K562 (cell line): ENCODE results near the gene ATXN7. TPM values are rescaled to one million over a fixed set of nuclear protein-coding genes. Genes with fewer than 3 reads are reported as not detected.
A peak's percentile ranks its signal among the peaks of the same experiment; 100 is the strongest.

Experiments
- ATAC-seq: fragments of 200-7000 bp; cut with Tn5 transposase; 3 replicates; pipeline ENCODE4 v1.9.1; 2020; ENCODE audit warnings: moderate library complexity
- BruUV-seq: library from RNA; stranded (reverse); fragments of 400-500 nt; replicated peaks from 2 replicates; lab custom pipeline; 2021; lab: Mats Ljungman, UMichigan
- CTCF ChIA-PET: fragments of 300-600 bp; formaldehyde crosslinking; extraction: SDS; loops from one replicate; lab custom pipeline; 2021; ENCODE audit warnings: low intra/inter-chr PET ratio; lab: Yijun Ruan, JAX
- POLR2A ChIA-PET: fragments of 300-600, 350-650 bp; sonication (Branson Sonifier 250); formaldehyde crosslinking; extraction: SDS; loops from one replicate; lab custom pipeline; 2021; ENCODE audit warnings: antibody characterized with exemption, inconsistent platforms; lab: Yijun Ruan, JAX
- DNase-seq, 4 experiments: peaks; one replicate each; pipeline versions ENCODE4 v3.0.0 to v3.0.0-alpha.2; 2011 to 2018; ENCODE audit warnings: low spot score in 3 of 4, mixed read lengths in 3 of 4; ENCODE audit errors: extremely low read depth in 1 of 4
- FAIRE-seq: peaks from 2 replicates; lab custom pipeline; 2011; peaks lifted over from hg19 to GRCh38; lab: Jason Lieb, UNC
- H2AFZ ChIP-seq: 2 replicates; pipeline ENCODE4 v1.6.0; 2011; ENCODE audit warnings: low read depth, low read length, control low read depth, inconsistent platforms
- H3K27ac ChIP-seq: fragments of 200-600 bp; 3 replicates; pipeline ENCODE4 v1.8.0; 2011; ENCODE audit warnings: low read depth, mild to moderate bottlenecking, control low read depth, inconsistent platforms, low read length, moderate library complexity, mixed read lengths; ENCODE audit errors: extremely low read depth
- H3K27me3 ChIP-seq, 2 experiments: fragments of 300-600 bp in 1 of 2; 2 replicates in 1 of 2; 3 replicates in 1 of 2; pipeline versions ENCODE4 v1.6.0 to v1.8.0; 2011; ENCODE audit warnings: inconsistent platforms in 2 of 2, low read length in 2 of 2, mild to moderate bottlenecking in 1 of 2, mixed read lengths in 1 of 2, moderate library complexity in 1 of 2; ENCODE audit not compliant: control insufficient read depth in 2 of 2, insufficient read depth in 2 of 2
- H3K36me3 ChIP-seq: fragments of 300-600 bp; 3 replicates; pipeline ENCODE4 v1.8.0; 2011; ENCODE audit warnings: mild to moderate bottlenecking, low read length, inconsistent platforms; ENCODE audit not compliant: control insufficient read depth, insufficient read depth
- H3K4me1 ChIP-seq, 2 experiments: fragments of 200-600 bp in 1 of 2; replicated peaks in 1 of 2; 2 replicates in 1 of 2; 3 replicates in 1 of 2; pipeline versions ENCODE4 v1.5.1 to v1.8.0; 2011; ENCODE audit warnings: inconsistent platforms in 2 of 2, low read length in 2 of 2, mild to moderate bottlenecking in 1 of 2, mixed read lengths in 1 of 2, moderate library complexity in 1 of 2; ENCODE audit not compliant: control insufficient read depth in 2 of 2, insufficient read depth in 2 of 2
- H3K4me2 ChIP-seq: 2 replicates; pipeline ENCODE4 v1.6.1; 2011; ENCODE audit warnings: low read length, control low read depth, inconsistent platforms, mixed read lengths; ENCODE audit not compliant: insufficient read depth
- H3K4me3 ChIP-seq: fragments of 200-600 bp; sonication (generic), shearing (Covaris generic); 2 replicates; pipeline ENCODE4 v1.5.1; 2016; ENCODE audit warnings: control low read depth, inconsistent platforms
- H3K79me2 ChIP-seq: fragments of 200-600 bp; 3 replicates; pipeline ENCODE4 v1.8.0; 2011; ENCODE audit warnings: low read length, inconsistent platforms; ENCODE audit not compliant: control insufficient read depth, insufficient read depth
- H3K9ac ChIP-seq, 2 experiments: 2 replicates each; pipeline versions ENCODE4 v1.6.0 to v1.6.1; 2011; ENCODE audit warnings: low read depth in 2 of 2, low read length in 2 of 2, control low read depth in 1 of 2, inconsistent platforms in 1 of 2, mild to moderate bottlenecking in 1 of 2, mixed read lengths in 1 of 2; ENCODE audit not compliant: insufficient read depth in 1 of 2
- H3K9me1 ChIP-seq: one replicate; pipeline ENCODE4 v1.6.0; 2011; ENCODE audit warnings: inconsistent platforms, mild to moderate bottlenecking, low read length, moderate library complexity; ENCODE audit not compliant: control insufficient read depth, insufficient read depth
- H3K9me3 ChIP-seq: replicated peaks from 2 replicates; pipeline ENCODE4 v1.5.1; 2011; ENCODE audit warnings: low read depth, low read length, inconsistent platforms; ENCODE audit not compliant: control insufficient read depth, insufficient read depth
- H4K20me1 ChIP-seq: replicated peaks from 2 replicates; pipeline ENCODE4 v1.6.1; 2011; ENCODE audit warnings: low read length, inconsistent platforms, mixed read lengths; ENCODE audit not compliant: control insufficient read depth, insufficient read depth
- KAT2B ChIP-seq: IDR thresholded peaks from one replicate; pipeline ENCODE4 v1.6.1; 2012; ENCODE audit warnings: low read depth, mild to moderate bottlenecking, control low read depth, inconsistent platforms, low read length, moderate library complexity
- WGBS: fragments of 100-300 bp; shearing (Covaris generic); methylation state at CpG from one replicate; pipeline ENCODE4 v1.1.6; 2016; ENCODE audit warnings: low coverage, mixed read lengths; ENCODE audit not compliant: insufficient coverage; ENCODE audit errors: missing lambda C conversion rate; 5-methylcytosine and 5-hydroxymethylcytosine counted together
- in situ Hi-C: fragments of 300-500 bp; cut with MboI; formaldehyde crosslinking; loops from 4 replicates; pipeline ENCODE4 v1.15.0; 2018; ENCODE audit warnings: inconsistent platforms, mixed read lengths
- intact Hi-C: fragments of 100-400 bp; cut with micrococcal nuclease; formaldehyde crosslinking; loops from 2 replicates; pipeline ENCODE4 v1.14.2; 2022
- polyA plus RNA-seq, 8 experiments: library from polyadenylated mRNA; depleted of rRNA in 4 of 8; stranded (reverse) in 5 of 8; unstranded in 3 of 8; fragments of >200 nt; fragmentation: Nextera tagmentation in 2 of 8; fragmentation: Illumina TruSeq in 1 of 8; extraction: Ambion mirVana in 2 of 8; extraction: Trizol in 1 of 8; gene quantifications; 2 replicates each; pipeline versions ENCODE4 v1.2.1 to v1.2.3, GENCODE V29; 2011 to 2014; ENCODE audit warnings: inconsistent platforms in 1 of 8, missing spikeins in 1 of 8
- total RNA-seq, 7 experiments: library from RNA; depleted of rRNA in 6 of 7; stranded (reverse); fragments of >200 nt in 6 of 7; fragmentation: Illumina TruSeq in 2 of 7; extraction: Trizol in 2 of 7; gene quantifications; 2 replicates each; pipeline versions ENCODE4 v1.2.1 to v1.2.3, GENCODE V29; 2011 to 2021; ENCODE audit warnings: low replicate concordance in 1 of 7
- TF ChIP-seq, protein P1 (sequence below), 3 experiments: fragments of 200-800 bp in 1 of 3; fragments of 250-450 bp in 1 of 3; fragments of 450-650 bp in 1 of 3; sonication (Bioruptor Pico) in 1 of 3; sonication (Bioruptor generic) in 1 of 3; formaldehyde crosslinking in 1 of 3; IDR thresholded peaks; 2 replicates each; pipeline versions ENCODE4 v1.6.1 to v1.8.0; 2016 to 2022; ENCODE audit warnings: mild to moderate bottlenecking in 2 of 3, missing genetic modification characterization in 2 of 3, missing compliant biosample characterization in 1 of 3, moderate library complexity in 1 of 3
- TF ChIP-seq, protein P2 (sequence below): IDR thresholded peaks from 2 replicates; pipeline ENCODE4 v1.6.1; 2016; ENCODE audit warnings: missing genetic modification characterization, missing compliant biosample characterization

Gene ATXN7
- total and polyA plus RNA-seq, 9 of the 15 experiments (the other 6 are each of a cell fraction or from before 2014, with no cell fraction given), result 0.41 to 9.2 (median 6.7) TPM

DNA sequence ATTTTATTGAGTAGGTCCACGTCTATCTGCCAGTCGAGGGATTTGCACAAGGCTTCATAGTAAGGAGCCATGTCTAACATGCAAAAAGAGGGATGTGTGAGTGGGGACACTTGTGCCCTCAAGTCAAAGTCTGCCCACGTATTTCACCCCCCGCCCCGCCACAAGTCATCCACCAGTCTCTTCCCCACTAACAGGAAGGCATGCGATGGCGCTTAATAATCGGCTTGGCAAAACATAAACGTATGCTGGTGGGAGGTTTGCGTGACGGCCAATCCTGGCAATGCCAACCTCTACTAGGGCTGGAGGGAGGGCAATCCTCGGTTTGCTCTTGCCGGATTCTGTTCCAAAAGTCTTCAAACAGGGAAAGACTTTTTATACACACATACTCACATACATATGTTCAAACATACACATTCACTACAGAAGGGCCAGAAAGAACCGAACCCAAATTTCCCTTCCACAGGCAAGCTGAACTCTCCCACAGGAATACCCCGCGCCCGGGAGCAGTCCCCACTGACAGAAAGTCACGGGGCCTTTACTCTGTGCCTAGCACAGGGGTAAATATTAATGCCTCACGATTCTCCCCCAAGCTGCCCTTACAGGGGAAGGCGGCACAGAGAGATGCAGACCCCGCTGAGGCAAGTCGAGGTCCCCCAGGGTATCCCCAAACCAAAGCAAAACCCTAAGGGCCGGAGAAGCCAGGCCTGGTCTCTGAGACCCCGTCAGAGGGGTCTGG is 159.0 kb downstream of the ATXN7 start:
- ATAC-seq, result peak; percentile 32
- 1% methylated on average over 21 of the region's 24 CpGs for WGBS
- H3K27me3 ChIP-seq, result no peaks in the 10 kb centered on the region
- H2AFZ ChIP-seq, result peak overlapping the region; percentile 97
- FAIRE-seq, result no peak
- TSS peak; percentile 66 for BruUV-seq
- H3K4me3 ChIP-seq, result peak overlapping the region; percentile 64
- no peaks in the 10 kb centered on the region; a peak in 3 of 5 replicates for H3K4me1 ChIP-seq
- H3K4me2 ChIP-seq, result peak overlapping the region; percentile 90
- intact Hi-C loops (no loop called here), in situ Hi-C loops (no loop called here)
- H4K20me1 ChIP-seq, result peaks cover 3% of the 10 kb centered on the region; the same call in 1 of the 2 replicates
- peak overlapping the region; percentile 85 to 99 for H3K9ac ChIP-seq
- no peaks in the 10 kb centered on the region for H3K9me1 ChIP-seq
- TF ChIP-seq, protein P1, sequence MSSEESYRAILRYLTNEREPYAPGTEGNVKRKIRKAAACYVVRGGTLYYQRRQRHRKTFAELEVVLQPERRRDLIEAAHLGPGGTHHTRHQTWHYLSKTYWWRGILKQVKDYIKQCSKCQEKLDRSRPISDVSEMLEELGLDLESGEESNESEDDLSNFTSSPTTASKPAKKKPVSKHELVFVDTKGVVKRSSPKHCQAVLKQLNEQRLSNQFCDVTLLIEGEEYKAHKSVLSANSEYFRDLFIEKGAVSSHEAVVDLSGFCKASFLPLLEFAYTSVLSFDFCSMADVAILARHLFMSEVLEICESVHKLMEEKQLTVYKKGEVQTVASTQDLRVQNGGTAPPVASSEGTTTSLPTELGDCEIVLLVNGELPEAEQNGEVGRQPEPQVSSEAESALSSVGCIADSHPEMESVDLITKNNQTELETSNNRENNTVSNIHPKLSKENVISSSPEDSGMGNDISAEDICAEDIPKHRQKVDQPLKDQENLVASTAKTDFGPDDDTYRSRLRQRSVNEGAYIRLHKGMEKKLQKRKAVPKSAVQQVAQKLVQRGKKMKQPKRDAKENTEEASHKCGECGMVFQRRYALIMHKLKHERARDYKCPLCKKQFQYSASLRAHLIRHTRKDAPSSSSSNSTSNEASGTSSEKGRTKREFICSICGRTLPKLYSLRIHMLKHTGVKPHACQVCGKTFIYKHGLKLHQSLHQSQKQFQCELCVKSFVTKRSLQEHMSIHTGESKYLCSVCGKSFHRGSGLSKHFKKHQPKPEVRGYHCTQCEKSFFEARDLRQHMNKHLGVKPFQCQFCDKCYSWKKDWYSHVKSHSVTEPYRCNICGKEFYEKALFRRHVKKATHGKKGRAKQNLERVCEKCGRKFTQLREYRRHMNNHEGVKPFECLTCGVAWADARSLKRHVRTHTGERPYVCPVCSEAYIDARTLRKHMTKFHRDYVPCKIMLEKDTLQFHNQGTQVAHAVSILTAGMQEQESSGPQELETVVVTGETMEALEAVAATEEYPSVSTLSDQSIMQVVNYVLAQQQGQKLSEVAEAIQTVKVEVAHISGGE (CRISPR knock-in tag; IDR thresholded peaks at IDR 0.05), result peak in 1 of 3 experiments; percentile 67; a peak in 1 of 6 replicates
- no peak for TF ChIP-seq KAT2B
- TF ChIP-seq, protein P2, sequence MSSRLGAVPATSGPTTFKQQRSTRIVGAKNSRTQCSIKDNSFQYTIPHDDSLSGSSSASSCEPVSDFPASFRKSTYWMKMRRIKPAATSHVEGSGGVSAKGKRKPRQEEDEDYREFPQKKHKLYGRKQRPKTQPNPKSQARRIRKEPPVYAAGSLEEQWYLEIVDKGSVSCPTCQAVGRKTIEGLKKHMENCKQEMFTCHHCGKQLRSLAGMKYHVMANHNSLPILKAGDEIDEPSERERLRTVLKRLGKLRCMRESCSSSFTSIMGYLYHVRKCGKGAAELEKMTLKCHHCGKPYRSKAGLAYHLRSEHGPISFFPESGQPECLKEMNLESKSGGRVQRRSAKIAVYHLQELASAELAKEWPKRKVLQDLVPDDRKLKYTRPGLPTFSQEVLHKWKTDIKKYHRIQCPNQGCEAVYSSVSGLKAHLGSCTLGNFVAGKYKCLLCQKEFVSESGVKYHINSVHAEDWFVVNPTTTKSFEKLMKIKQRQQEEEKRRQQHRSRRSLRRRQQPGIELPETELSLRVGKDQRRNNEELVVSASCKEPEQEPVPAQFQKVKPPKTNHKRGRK (tag), result no peak
- peaks cover 45% of the 10 kb centered on the region for H3K36me3 ChIP-seq
- peak in 1 of 4 experiments; percentile 8 for DNase-seq
- CTCF ChIA-PET, result no interaction called here
- no peaks in the 10 kb centered on the region for H3K9me3 ChIP-seq
- POLR2A ChIA-PET, result interaction anchor here (1.0 kb wide), 2 partner anchors 17 to 27 kb away, joined by 3 to 5 read pairs; no protein-coding TSS in a partner anchor
- peak overlapping the region; percentile 89 for H3K27ac ChIP-seq
- peaks cover 47% of the 10 kb centered on the region for H3K79me2 ChIP-seq
